ENCODE results near the gene CDR2. TPM values are rescaled to one million over a fixed set of nuclear protein-coding genes. Genes with fewer than 3 reads are reported as not detected.

The CDR2 gene
- total and polyA plus RNA-seq, 2 donors (not counting 1 experiment from before 2014, with no cell fraction given) = 8.0 to 11.3 TPM

DNA sequence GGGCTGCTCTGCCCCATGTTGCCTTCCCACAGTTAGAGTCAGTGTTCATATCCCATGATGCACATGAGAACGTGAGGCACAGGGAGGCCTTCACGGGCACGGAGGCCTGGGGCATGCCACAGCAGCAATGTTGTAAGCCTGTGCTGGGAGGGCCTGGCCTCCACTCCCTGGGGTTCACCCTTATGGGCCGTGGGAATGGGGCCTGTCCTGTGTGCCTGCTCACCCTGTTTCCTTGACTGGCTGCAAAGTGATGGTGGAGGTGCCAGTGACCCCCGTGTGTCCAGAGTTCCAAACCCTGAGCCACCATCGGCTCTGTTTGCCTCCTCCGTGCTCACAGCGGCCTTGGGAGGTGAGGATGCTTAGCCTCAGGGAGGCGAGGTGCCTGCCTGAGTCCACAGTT, 67.6 kb downstream of the CDR2 start:
- Histone ChIP-seq H3K36me3 (replicated peaks in 1 of 2; ENCODE audit: control extremely low read depth in 1 of 2, control insufficient read depth in 1 of 2, extremely low read depth in 1 of 2, insufficient read depth in 2 of 2, low read length in 1 of 2) (peaks cover 18 to 85% of the 10 kb centered on the region in 2 experiments), H3K4me1 (ENCODE audit: control insufficient read depth in 2 of 2, insufficient read depth in 2 of 2, low read length in 2 of 2) (no peaks in the 10 kb centered on the region), H3K4me2 (replicated peaks; ENCODE audit: low read depth, low read length, poor library complexity, severe bottlenecking) (no peak overlapping the region), H3K4me3 (ENCODE audit: control extremely low read depth in 1 of 5, extremely low read depth in 1 of 5, insufficient read depth in 1 of 5, low read depth in 2 of 5, low read length in 4 of 5) (no peak overlapping the region), H3K27ac (ENCODE audit: low read length in 2 of 2) (no peak overlapping the region), H4K20me1 (ENCODE audit: control insufficient read depth, insufficient read depth, low read length, poor library complexity, severe bottlenecking) (peaks cover 60% of the 10 kb centered on the region), H3K9ac (ENCODE audit: low read length) (no peak overlapping the region), H3K79me2 (ENCODE audit: control insufficient read depth, insufficient read depth, low read length) (peaks cover 38% of the 10 kb centered on the region), H3K27me3 (replicated peaks in 1 of 4; ENCODE audit: control extremely low read depth in 1 of 4, control insufficient read depth in 3 of 4, insufficient read depth in 4 of 4, low read length in 3 of 4) (no peaks in the 10 kb centered on the region), H2AFZ (ENCODE audit: insufficient read depth, low read depth, low read length, poor library complexity, severe bottlenecking) (no peak overlapping the region), H3K9me3 (ENCODE audit: control extremely low read depth in 1 of 3, control insufficient read depth in 2 of 3, insufficient read depth in 1 of 3, low read length in 2 of 3) (no peaks in the 10 kb centered on the region)
- 97% methylated on average over 5 of the region's 9 CpGs for WGBS (ENCODE audit: insufficient coverage)
- ATAC-seq (ENCODE audit: low read depth) (no peak), DNase-seq (no peak)
- Mint-ChIP-seq H3K9me3 (ENCODE audit: insufficient read depth) (no peaks in the 10 kb centered on the region), H3K4me3 (no peak overlapping the region), H3K27ac (no peak overlapping the region), H3K27me3 (no peaks in the 10 kb centered on the region), H3K4me1 (peaks cover 5% of the 10 kb centered on the region)
- TF ChIP-seq EZH2 (IDR thresholded peaks at IDR 0.05; ENCODE audit: borderline replicate concordance, insufficient read depth, low read depth, low read length, poor library complexity, severe bottlenecking) = no peak
- TF ChIP-seq, protein P1, sequence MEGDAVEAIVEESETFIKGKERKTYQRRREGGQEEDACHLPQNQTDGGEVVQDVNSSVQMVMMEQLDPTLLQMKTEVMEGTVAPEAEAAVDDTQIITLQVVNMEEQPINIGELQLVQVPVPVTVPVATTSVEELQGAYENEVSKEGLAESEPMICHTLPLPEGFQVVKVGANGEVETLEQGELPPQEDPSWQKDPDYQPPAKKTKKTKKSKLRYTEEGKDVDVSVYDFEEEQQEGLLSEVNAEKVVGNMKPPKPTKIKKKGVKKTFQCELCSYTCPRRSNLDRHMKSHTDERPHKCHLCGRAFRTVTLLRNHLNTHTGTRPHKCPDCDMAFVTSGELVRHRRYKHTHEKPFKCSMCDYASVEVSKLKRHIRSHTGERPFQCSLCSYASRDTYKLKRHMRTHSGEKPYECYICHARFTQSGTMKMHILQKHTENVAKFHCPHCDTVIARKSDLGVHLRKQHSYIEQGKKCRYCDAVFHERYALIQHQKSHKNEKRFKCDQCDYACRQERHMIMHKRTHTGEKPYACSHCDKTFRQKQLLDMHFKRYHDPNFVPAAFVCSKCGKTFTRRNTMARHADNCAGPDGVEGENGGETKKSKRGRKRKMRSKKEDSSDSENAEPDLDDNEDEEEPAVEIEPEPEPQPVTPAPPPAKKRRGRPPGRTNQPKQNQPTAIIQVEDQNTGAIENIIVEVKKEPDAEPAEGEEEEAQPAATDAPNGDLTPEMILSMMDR (IDR thresholded peaks at IDR 0.05) = no peak
- intact Hi-C loops (cut with micrococcal nuclease) = no loop called here
- ChIA-PET CTCF (no interaction called here), POLR2A (interaction anchor here (1.2 kb wide), 1 partner anchor 11 kb away, joined by 13 read pairs; no protein-coding TSS in a partner anchor)

DNA sequence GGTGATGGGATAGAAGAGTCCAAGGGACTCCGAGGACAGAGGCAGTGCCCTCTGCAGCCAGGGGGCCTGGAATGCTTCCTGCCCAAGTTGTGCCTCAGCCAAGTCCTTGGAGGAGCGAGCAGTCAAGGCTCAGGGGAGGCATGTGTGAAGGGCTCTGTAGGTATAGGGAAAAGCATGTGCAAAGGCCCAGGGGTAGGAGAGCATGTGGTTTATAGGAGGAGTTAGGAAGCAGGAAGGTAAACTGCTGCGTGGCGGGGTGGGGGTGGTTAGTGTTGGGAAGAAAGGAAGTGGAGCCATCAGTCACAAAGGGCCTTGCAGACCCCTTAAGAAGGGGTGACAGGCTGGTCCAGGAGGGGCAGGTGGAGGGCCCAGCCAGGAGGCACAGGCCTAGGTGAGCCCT, 70.0 kb downstream of the CDR2 start:
- no peaks in the 10 kb centered on the region for H3K9me3 Mint-ChIP-seq (ENCODE audit: insufficient read depth)
- no peak overlapping the region for H3K4me3 Mint-ChIP-seq
- TF ChIP-seq, protein P1 (IDR thresholded peaks at IDR 0.05) = no peak
- no peak for TF ChIP-seq EZH2 (IDR thresholded peaks at IDR 0.05; ENCODE audit: borderline replicate concordance, insufficient read depth, low read depth, low read length, poor library complexity, severe bottlenecking)
- no peak overlapping the region for H3K9ac ChIP-seq (ENCODE audit: low read length)
- H3K27ac ChIP-seq (ENCODE audit: low read length in 2 of 2) = no peak overlapping the region
- peaks cover 12 to 75% of the 10 kb centered on the region in 2 experiments for H3K36me3 ChIP-seq (replicated peaks in 1 of 2; ENCODE audit: control extremely low read depth in 1 of 2, control insufficient read depth in 1 of 2, extremely low read depth in 1 of 2, insufficient read depth in 2 of 2, low read length in 1 of 2)
- H3K4me1 Mint-ChIP-seq = peaks cover 19% of the 10 kb centered on the region
- H3K4me2 ChIP-seq (replicated peaks; ENCODE audit: low read depth, low read length, poor library complexity, severe bottlenecking) = no peak overlapping the region
- H3K4me1 ChIP-seq (ENCODE audit: control insufficient read depth in 2 of 2, insufficient read depth in 2 of 2, low read length in 2 of 2) = peaks cover 7 to 10% of the 10 kb centered on the region in 2 donors
- H2AFZ ChIP-seq (ENCODE audit: insufficient read depth, low read depth, low read length, poor library complexity, severe bottlenecking) = no peak overlapping the region
- ChIA-PET POLR2A (no interaction called here), CTCF (no interaction called here)
- no peak overlapping the region for H3K27ac Mint-ChIP-seq
- peaks cover 80% of the 10 kb centered on the region for H4K20me1 ChIP-seq (ENCODE audit: control insufficient read depth, insufficient read depth, low read length, poor library complexity, severe bottlenecking)
- no peak overlapping the region for H3K4me3 ChIP-seq (ENCODE audit: control extremely low read depth in 1 of 5, extremely low read depth in 1 of 5, insufficient read depth in 1 of 5, low read depth in 2 of 5, low read length in 4 of 5)
- H3K9me3 ChIP-seq (ENCODE audit: control extremely low read depth in 1 of 3, control insufficient read depth in 2 of 3, insufficient read depth in 1 of 3, low read length in 2 of 3) = no peaks in the 10 kb centered on the region
- peaks cover 61% of the 10 kb centered on the region for H3K79me2 ChIP-seq (ENCODE audit: control insufficient read depth, insufficient read depth, low read length)
- intact Hi-C loops (cut with micrococcal nuclease) = no loop called here
- H3K27me3 ChIP-seq (replicated peaks in 1 of 4; ENCODE audit: control extremely low read depth in 1 of 4, control insufficient read depth in 3 of 4, insufficient read depth in 4 of 4, low read length in 3 of 4) = no peaks in the 10 kb centered on the region
- 97% methylated on average over 4 of the region's 4 CpGs for WGBS (ENCODE audit: insufficient coverage)
- DNase-seq (no peak), ATAC-seq (ENCODE audit: low read depth) (no peak)
- H3K27me3 Mint-ChIP-seq = no peaks in the 10 kb centered on the region
